ENCODE data around the gene IL4R.

IL4R gene

GRCh38 chr16:27315333-27316037 lies 1.7 kb downstream of the IL4R start:
- peak; percentile 31 for DNase-seq (ENCODE audit: low spot score)

- no peak for DNase-seq (ENCODE audit: low spot score)
Observed at GRCh38 chr16:27316038-27316680, 2.4 kb downstream of the IL4R start.

GRCh38 chr16:27317320-27317719 lies 3.5 kb downstream of the IL4R start:
- DNase-seq (ENCODE audit: low spot score) = no peak

GRCh38 chr16:27317738-27318391 lies 4.1 kb downstream of the IL4R start:
- no peak for DNase-seq (ENCODE audit: low spot score)

- no peak for DNase-seq (ENCODE audit: low spot score)
Observed at GRCh38 chr16:27318392-27319256, 4.8 kb downstream of the IL4R start.

- DNase-seq (ENCODE audit: low spot score) = no peak
Observed at GRCh38 chr16:27319257-27319965, 5.6 kb downstream of the IL4R start.

- DNase-seq (ENCODE audit: low spot score) = no peak
Observed at GRCh38 chr16:27320261-27321012, 6.7 kb downstream of the IL4R start.

- no peak for DNase-seq (ENCODE audit: low spot score)
Observed at GRCh38 chr16:27321013-27321915, 7.5 kb downstream of the IL4R start.

- DNase-seq (ENCODE audit: low spot score) = peak; percentile 40
Observed at GRCh38 chr16:27322858-27323780, 9.3 kb downstream of the IL4R start.

GRCh38 chr16:27323781-27324561 lies 10.2 kb downstream of the IL4R start:
- no peak for DNase-seq (ENCODE audit: low spot score)

GRCh38 chr16:27324851-27325301 lies 11.1 kb downstream of the IL4R start:
- DNase-seq (ENCODE audit: low spot score) = no peak

GRCh38 chr16:27325736-27326135 lies 12.0 kb downstream of the IL4R start:
- no peak for DNase-seq (ENCODE audit: low spot score)

GRCh38 chr16:27326251-27326650 lies 12.5 kb downstream of the IL4R start:
- no peak for DNase-seq (ENCODE audit: low spot score)

- DNase-seq (ENCODE audit: low spot score) = no peak
Observed at GRCh38 chr16:27326738-27327585, 13.2 kb downstream of the IL4R start.

GRCh38 chr16:27327586-27327915 lies 13.8 kb downstream of the IL4R start:
- no peak for DNase-seq (ENCODE audit: low spot score)

- no peak for DNase-seq (ENCODE audit: low spot score)
Observed at GRCh38 chr16:27328937-27329336, 15.2 kb downstream of the IL4R start.
